K562 treated with DMSO at 1 percent for 12 hours (cell line): ENCODE results near the gene WDR88. TPM values are rescaled to one million over a fixed set of nuclear protein-coding genes. Genes with fewer than 3 reads are reported as not detected.

Source experiments
- total RNA-seq: library from RNA; unstranded; fragments of 300-600 nt; gene quantifications from 2 replicates; pipeline ENCODE4 v1.2.3, GENCODE V29; 2022; ENCODE audit not compliant: insufficient read depth

Gene WDR88, protein sequence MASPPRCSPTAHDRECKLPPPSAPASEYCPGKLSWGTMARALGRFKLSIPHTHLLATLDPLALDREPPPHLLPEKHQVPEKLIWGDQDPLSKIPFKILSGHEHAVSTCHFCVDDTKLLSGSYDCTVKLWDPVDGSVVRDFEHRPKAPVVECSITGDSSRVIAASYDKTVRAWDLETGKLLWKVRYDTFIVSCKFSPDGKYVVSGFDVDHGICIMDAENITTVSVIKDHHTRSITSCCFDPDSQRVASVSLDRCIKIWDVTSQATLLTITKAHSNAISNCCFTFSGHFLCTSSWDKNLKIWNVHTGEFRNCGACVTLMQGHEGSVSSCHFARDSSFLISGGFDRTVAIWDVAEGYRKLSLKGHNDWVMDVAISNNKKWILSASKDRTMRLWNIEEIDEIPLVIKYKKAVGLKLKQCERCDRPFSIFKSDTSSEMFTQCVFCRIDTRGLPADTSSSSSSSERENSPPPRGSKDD
- total RNA-seq = not detected in 2 replicates

DNA sequence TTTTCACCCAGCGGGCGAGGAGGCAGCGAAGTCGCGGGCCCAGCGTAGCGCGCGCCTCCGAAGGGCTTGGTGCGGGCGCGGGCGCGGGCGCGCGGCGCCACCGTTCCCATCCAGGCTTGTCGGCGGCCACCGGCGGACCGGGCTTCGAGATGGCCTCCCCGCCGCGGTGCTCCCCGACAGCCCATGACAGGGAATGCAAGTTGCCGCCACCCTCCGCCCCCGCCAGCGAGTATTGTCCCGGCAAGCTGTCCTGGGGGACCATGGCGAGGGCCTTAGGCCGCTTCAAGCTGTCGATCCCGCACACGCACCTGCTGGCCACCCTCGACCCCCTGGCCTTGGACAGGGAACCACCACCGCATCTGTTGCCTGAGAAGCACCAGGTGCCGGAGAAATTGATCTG, at the start of gene WDR88:
TSS of gene WDR88 (plus strand) at position 94 of the 400 bp plus-strand sequence. CDS start at position 150, 56 bp downstream.

DNA sequence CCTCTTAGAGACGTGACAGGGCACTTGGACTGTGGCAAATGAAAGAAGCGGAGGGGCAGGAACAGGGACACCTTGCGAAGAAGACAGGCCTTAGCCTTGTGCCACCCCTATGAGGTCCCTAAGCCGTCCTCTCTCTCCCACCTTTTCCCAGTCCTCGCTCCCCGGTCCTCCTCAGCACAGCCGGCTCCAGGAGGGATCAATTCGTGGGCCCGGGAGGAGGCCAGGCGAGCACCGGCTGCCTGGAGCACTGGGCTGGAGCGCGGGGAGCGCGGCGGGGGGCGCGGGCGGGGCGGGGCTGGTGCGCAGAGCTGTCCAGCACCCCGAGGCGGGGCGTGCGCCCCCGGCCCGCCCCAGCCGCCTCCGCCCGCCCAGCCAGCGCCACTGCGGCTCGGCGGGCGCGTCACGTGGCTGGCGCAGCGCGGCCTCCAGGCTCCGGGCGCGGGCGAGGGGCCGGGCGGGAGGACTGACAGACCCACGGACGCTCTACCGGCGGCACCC, 62.0 kb downstream of the WDR88 start, which contains the start of gene LRP3:
TSS of gene LRP3 (plus strand) at position 466 of the 498 bp plus-strand sequence. CDS start 456 bp downstream, outside the sequence.

Other genes with a start within 250 kb of the WDR88 start
- 8.5 and 13.1 TPM in 2 replicates for gene CEP89, start 160.2 kb upstream of the WDR88 start, total RNA-seq
- gene FAAP24, start 159.9 kb upstream of the WDR88 start, total RNA-seq = 9.2 and 15.8 TPM in 2 replicates
- 2.6 and 9.1 TPM in 2 replicates for gene RHPN2, start 67.2 kb upstream of the WDR88 start, total RNA-seq
- gene GPATCH1, start 50.9 kb upstream of the WDR88 start, total RNA-seq = 3.0 and 8.0 TPM in 2 replicates
- gene LRP3, start 62.2 kb downstream of the WDR88 start, total RNA-seq = not detected in 2 replicates
- not detected in 2 replicates for gene SLC7A10, start 93.7 kb downstream of the WDR88 start, total RNA-seq
- gene CEBPA, start 170.4 kb downstream of the WDR88 start, total RNA-seq = 1.00 and 1.1 TPM in 2 replicates
- gene CEBPG, start 241.6 kb downstream of the WDR88 start, total RNA-seq = 27.1 and 58.6 TPM in 2 replicates